Effector memory CD4-positive, alpha-beta T cell (primary cell): ENCODE data around the gene CYP2F1.
A peak's percentile ranks its signal among the peaks of the same experiment; 100 is the strongest.
"Not testable (repeated sequence)": the region's sequence is repeated elsewhere in the genome, so short reads cannot be mapped to it uniquely, and the experiment has no call there.

Source experiments
- DNase-seq, 3 donors: peaks; one replicate each; pipeline ENCODE4 v3.0.0-alpha.2; 2020
- H3K27ac ChIP-seq: 2 replicates; pipeline ENCODE4 v1.7.0; 2013; ENCODE audit warnings: mild to moderate bottlenecking, low read length, moderate library complexity; ENCODE audit not compliant: insufficient read depth, poor library complexity, severe bottlenecking
- H3K27me3 ChIP-seq: replicated peaks from 2 replicates; pipeline ENCODE4 v1.7.0; 2013; ENCODE audit warnings: mild to moderate bottlenecking, low read length; ENCODE audit not compliant: insufficient read depth, control insufficient read depth, poor library complexity, severe bottlenecking
- H3K36me3 ChIP-seq: 2 replicates; pipeline ENCODE4 v1.7.0; 2013; ENCODE audit warnings: mild to moderate bottlenecking, low read length, moderate library complexity; ENCODE audit not compliant: control insufficient read depth, insufficient read depth
- H3K4me1 ChIP-seq: 2 replicates; pipeline ENCODE4 v1.7.0; 2013; ENCODE audit warnings: low read length, mild to moderate bottlenecking; ENCODE audit not compliant: control insufficient read depth, insufficient read depth, poor library complexity, severe bottlenecking
- H3K4me3 ChIP-seq: 2 replicates; pipeline ENCODE4 v1.7.0; 2013; ENCODE audit warnings: low read length, low read depth, mild to moderate bottlenecking; ENCODE audit not compliant: insufficient read depth, poor library complexity, severe bottlenecking
- H3K9me3 ChIP-seq: 2 replicates; pipeline ENCODE4 v1.7.0; 2013; ENCODE audit warnings: mild to moderate bottlenecking, low read length, moderate library complexity; ENCODE audit not compliant: control insufficient read depth

Gene CYP2F1

DNA sequence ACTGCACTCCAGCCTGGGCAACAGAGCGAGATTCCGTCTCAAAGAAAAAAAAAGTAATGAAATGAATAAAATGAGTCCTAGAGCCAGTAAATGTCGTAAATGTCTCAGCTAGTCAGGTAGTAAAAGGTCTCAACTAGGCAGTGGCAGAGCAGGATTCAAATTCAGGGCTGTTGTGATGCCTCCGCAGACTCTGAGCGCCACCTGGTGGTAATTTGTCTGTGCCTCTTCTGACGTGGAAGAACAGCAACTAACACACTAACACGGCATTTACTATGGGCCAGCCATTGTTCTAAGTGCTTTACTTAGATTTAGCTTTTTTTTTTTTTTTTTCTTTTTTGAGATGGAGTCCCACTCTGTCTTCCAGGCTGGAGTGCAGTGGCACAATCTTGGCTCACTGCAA, 30.2 kb downstream of the CYP2F1 start:
- peak; percentile 68 to 82 (median 76) for DNase-seq
- Histone ChIP-seq H3K36me3 (no peaks in the 10 kb centered on the region), H3K27me3 (no peaks in the 10 kb centered on the region), H3K4me3 (no peak overlapping the region), H3K27ac (no peak overlapping the region), H3K9me3 (no peaks in the 10 kb centered on the region), H3K4me1 (no peaks in the 10 kb centered on the region)

DNA sequence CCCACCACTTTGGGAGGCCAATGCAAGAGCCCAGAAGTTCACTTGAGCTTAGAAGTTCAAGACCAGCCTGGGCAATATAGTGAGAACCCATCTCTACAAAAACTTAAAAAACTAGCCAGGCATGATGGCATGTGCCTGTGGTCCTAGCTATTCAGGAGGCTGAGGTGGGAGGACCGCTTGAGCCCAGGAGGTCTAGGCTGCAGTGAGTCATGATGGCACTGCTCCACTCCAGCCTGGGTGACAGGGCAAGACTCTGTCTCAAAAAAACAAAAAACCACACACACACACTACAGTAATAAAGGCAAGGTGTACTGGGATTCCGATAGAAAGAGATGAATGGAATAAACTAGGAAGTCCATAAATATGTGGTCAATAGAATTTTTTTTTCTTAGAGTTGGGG, 35.6 kb downstream of the CYP2F1 start:
- H3K4me1 ChIP-seq = no peaks in the 10 kb centered on the region

DNA sequence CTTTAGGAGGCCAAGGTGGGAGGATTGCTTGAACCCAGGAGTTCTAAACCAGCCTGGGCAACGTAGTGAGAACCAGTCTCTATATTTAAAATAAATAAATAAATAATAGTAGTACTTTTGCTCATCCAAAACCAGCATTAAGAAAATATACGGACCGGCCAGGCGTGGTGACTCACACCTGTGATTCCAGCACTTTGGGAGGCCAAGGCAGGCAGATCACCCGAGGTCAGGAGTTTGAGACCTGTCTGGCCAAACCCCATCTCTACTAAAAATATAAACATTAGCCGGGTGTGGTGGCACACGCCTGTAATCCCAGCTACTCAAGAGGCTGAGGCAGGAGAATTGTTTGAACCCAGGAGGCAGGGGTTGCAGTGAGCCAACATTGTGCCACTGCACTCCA, 36.8 kb downstream of the CYP2F1 start:
- not testable (repeated sequence) for H3K27me3 ChIP-seq, H3K36me3 ChIP-seq, H3K27ac ChIP-seq, H3K4me1 ChIP-seq, DNase-seq, H3K4me3 ChIP-seq, H3K9me3 ChIP-seq

More for the DNA sequence above, 35.6 kb downstream of the CYP2F1 start:
- Histone ChIP-seq H3K27ac (no peak overlapping the region), H3K9me3 (no peaks in the 10 kb centered on the region), H3K27me3 (no peaks in the 10 kb centered on the region), H3K36me3 (no peaks in the 10 kb centered on the region), H3K4me3 (no peak overlapping the region)
- no peak for DNase-seq

DNA sequence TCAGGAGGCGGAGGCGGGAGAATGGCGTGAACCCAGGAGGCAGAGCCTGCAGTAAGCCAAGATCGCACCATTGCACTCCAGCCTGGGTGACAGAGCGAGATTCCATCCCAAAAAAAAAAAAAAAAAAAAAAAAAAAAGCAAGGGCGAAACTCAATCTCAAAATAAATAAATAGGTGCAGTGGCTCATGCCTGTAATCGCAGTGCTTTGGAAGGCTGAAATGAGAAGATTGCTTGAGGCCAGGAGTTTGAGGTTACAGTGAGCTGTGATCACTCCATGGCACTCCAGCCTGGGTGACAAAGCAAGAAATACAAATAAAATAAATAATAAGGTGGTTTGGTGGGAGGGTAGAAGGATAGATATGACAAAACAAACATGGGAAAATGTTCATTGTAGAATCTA, 39.8 kb downstream of the CYP2F1 start:
- Histone ChIP-seq H3K9me3 (no peaks in the 10 kb centered on the region), H3K4me3 (no peak overlapping the region), H3K27ac (no peak overlapping the region), H3K36me3 (no peaks in the 10 kb centered on the region), H3K4me1 (no peaks in the 10 kb centered on the region), H3K27me3 (no peaks in the 10 kb centered on the region)
- no peak for DNase-seq

DNA sequence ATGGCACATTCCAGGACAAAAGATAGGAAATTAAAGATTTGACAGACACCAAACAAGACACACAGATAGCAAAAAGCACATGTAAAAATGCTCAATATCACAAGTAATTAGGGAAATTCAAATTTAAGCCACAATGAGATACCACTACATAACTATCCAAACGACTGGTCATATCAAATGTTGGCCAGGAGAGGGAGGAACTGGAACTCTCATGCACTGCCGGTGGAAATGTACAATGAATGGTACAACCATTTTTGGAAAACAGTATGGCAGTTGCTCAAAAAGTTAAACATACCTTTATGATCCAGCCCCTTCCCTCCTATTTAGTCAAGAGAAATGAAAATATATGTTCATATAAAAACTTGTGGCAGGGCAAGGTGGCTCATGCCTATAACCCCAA, 42.0 kb downstream of the CYP2F1 start:
- H3K27ac ChIP-seq = no peak overlapping the region
- DNase-seq = no peak
- no peaks in the 10 kb centered on the region for H3K27me3 ChIP-seq

DNA sequence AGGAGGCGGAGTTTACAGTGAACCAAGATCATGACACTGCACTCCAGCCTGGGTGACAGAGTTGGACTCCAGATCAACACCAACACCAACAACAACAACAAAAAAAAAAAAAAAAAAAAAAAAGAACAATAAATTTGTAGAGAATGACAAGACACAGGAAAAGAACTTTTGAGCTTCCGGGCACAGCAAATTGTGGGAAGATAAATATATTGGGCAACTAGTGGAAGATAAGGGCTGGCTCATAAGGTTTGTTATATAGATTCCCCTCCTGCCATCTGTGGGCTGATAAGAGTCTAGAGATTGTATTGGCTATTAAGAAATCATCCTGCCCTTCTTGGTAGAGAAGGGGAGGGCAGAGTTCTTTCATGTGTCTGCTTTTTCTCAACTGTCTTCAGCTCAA, 45.6 kb downstream of the CYP2F1 start:
- no peaks in the 10 kb centered on the region for H3K4me1 ChIP-seq
- H3K9me3 ChIP-seq = no peaks in the 10 kb centered on the region
- no peak overlapping the region for H3K4me3 ChIP-seq
- H3K27ac ChIP-seq = no peak overlapping the region
- H3K27me3 ChIP-seq = no peaks in the 10 kb centered on the region
- no peaks in the 10 kb centered on the region for H3K36me3 ChIP-seq
- DNase-seq = no peak

More for the DNA sequence above, 42.0 kb downstream of the CYP2F1 start:
- Histone ChIP-seq H3K4me3 (no peak overlapping the region), H3K36me3 (no peaks in the 10 kb centered on the region), H3K4me1 (no peaks in the 10 kb centered on the region), H3K9me3 (no peaks in the 10 kb centered on the region)

DNA sequence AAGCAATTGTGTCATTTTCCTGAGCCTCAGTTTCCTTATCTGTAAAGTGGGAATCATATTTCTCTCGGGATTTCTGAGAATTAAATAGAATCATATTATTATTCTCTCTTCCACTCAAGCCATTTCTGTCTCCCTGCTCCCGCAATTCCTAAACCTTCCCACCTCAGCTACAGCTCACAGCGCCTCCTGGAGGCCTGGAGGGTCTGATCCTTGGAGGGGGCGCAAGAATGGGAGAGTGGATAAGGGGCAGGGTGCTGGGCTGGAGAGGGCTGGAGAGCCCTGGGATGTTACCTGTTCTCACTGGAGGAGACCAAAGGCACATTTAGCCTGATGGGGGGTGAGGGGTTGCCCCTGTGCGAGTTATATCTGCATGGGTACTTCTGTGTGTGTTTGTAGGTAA, 47.7 kb downstream of the CYP2F1 start:
- Histone ChIP-seq H3K27ac (no peak overlapping the region), H3K27me3 (no peaks in the 10 kb centered on the region), H3K4me1 (no peaks in the 10 kb centered on the region), H3K36me3 (no peaks in the 10 kb centered on the region), H3K4me3 (no peak overlapping the region), H3K9me3 (no peaks in the 10 kb centered on the region)
- no peak for DNase-seq

DNA sequence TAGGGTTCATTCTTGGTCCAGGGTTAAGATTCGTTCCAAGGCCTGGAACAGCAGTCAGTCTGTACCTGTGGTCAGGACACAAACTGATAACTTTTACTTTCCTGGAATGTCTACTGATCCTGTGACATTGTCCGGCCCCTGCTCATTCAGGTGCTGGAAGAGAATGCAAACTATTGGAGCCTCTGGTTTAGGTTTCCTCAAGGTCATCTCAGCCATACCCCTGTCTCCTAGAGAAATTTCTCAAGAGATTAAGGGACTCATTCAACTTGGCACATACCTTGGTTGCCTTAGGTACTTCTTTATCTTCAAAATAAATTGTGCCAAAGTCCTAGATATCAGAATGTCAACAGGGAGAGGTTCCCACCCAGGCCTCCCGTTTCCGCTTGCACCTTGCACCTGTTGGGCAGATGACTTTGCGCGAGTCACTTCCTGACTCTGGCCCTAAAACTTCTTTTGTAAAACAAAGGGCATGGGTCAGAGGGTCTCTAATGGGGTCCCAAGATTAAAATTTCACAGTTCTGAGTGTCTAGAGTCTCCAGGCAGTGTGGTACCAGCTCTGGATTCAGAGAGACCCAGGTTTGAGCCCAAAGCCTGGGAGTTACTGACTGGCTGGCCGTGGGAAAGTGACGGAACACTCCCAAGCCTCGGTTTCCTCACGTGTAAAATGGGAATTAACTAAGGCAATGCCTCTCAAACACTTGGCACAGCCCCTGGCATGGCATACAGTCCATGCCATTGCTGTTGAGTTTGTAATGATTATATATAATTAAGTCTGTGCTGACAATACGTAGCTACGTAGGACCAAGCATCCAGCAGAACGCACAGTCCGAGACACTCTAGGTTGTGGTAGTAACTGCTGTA, 52.9 kb downstream of the CYP2F1 start:
- Histone ChIP-seq H3K4me3 (no peak overlapping the region), H3K36me3 (no peaks in the 10 kb centered on the region), H3K27me3 (no peaks in the 10 kb centered on the region), H3K27ac (no peak overlapping the region), H3K9me3 (no peaks in the 10 kb centered on the region), H3K4me1 (no peaks in the 10 kb centered on the region)
- DNase-seq = no peak

DNA sequence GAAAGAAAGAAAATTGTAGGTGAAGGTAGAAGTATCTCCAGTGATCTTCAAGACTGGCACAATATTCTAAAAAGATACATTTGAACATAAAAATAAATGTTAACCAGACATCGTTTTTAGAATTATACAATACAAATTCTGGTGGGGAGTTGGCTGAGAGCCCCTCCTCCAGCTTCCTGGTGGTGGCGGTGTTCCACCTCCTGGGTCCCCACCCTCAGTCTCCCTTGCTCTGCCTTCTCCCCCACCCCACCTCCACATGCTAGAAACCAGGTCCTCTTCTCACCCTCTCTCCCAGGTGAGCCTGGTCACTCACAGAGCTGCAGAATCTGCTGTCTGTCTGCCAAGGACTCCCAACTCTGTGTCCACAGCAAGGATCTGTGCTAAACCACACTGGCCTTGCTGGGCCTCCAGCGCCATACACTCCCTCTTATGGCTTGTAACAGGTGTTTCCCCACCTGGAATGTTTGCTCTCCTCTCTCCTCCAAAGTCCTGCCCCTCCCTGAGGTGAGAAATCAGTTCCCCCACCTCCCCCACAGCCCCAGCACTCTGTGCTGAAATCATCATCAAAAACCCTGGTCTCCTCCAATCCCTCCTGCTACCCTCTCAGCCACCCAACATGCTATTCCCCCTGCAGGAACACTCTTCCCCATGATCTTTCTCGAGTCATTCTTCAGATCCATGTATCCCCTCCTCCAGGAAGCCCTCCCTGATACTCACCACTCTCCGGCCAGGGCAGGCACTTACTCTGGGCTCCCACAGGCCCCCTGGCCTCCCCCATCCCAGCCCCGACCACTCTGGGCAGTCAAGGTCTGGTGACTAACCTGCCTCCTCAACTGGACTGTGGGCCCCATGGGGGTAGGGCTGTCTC, 58.3 kb downstream of the CYP2F1 start:
- no peaks in the 10 kb centered on the region for H3K9me3 ChIP-seq
- H3K4me1 ChIP-seq = peaks cover 12% of the 10 kb centered on the region
- no peaks in the 10 kb centered on the region for H3K36me3 ChIP-seq
- no peak overlapping the region for H3K27ac ChIP-seq
- no peak for DNase-seq
- no peak overlapping the region for H3K4me3 ChIP-seq
- H3K27me3 ChIP-seq = no peaks in the 10 kb centered on the region
